Fibroblast of lung (primary cell): ENCODE data around the gene FAM81B. TPM values are rescaled to one million over a fixed set of nuclear protein-coding genes. Genes with fewer than 3 reads are reported as not detected.

ENCODE experiments used
- DNase-seq, 2 donors: peaks; one replicate each; pipeline versions ENCODE4 v3.0.0 to v3.0.0-alpha.2; 2010; ENCODE audit warnings: low read depth in 2 of 2
- H2AFZ ChIP-seq: 2 replicates; pipeline ENCODE4 v1.5.1; 2012; ENCODE audit warnings: low read length, control low read depth, inconsistent platforms
- H3K27ac ChIP-seq: 2 replicates; pipeline ENCODE4 v1.5.1; 2011; ENCODE audit warnings: low read length, control low read depth; ENCODE audit not compliant: insufficient read depth
- H3K27me3 ChIP-seq: 2 replicates; pipeline ENCODE4 v1.5.1; 2011; ENCODE audit warnings: mild to moderate bottlenecking, low read length; ENCODE audit not compliant: control insufficient read depth, insufficient read depth
- H3K36me3 ChIP-seq: 2 replicates; pipeline ENCODE4 v1.5.1; 2011; ENCODE audit warnings: low read length; ENCODE audit not compliant: control insufficient read depth, insufficient read depth
- H3K4me1 ChIP-seq: 2 replicates; pipeline ENCODE4 v1.5.1; 2011; ENCODE audit warnings: low read length; ENCODE audit not compliant: control insufficient read depth, insufficient read depth; ENCODE audit errors: extremely low read depth
- H3K4me2 ChIP-seq: 2 replicates; pipeline ENCODE4 v1.5.1; 2011; ENCODE audit warnings: low read length, control low read depth; ENCODE audit not compliant: insufficient read depth; ENCODE audit errors: extremely low read depth
- H3K4me3 ChIP-seq, 4 experiments: fragments of 200-600 bp in 1 of 4; sonication (generic) in 1 of 4; replicated peaks in 1 of 4; 2 replicates each; pipeline ENCODE4 v1.5.1; 2011 to 2016; ENCODE audit warnings: low read length in 4 of 4, low read depth in 3 of 4, mild to moderate bottlenecking in 3 of 4, control low read depth in 2 of 4, inconsistent platforms in 1 of 4, mixed read lengths in 1 of 4; ENCODE audit not compliant: insufficient read depth in 1 of 4; ENCODE audit errors: control extremely low read depth in 1 of 4
- H3K79me2 ChIP-seq: 2 replicates; pipeline ENCODE4 v1.5.1; 2012; ENCODE audit warnings: mild to moderate bottlenecking, low read length, inconsistent platforms; ENCODE audit not compliant: control insufficient read depth, insufficient read depth
- H3K9ac ChIP-seq: 2 replicates; pipeline ENCODE4 v1.5.1; 2011; ENCODE audit warnings: mild to moderate bottlenecking, low read length, control low read depth; ENCODE audit not compliant: insufficient read depth
- H3K9me3 ChIP-seq: 2 replicates; pipeline ENCODE4 v1.5.1; 2012; ENCODE audit warnings: low read depth, low read length; ENCODE audit not compliant: control insufficient read depth, insufficient read depth
- H4K20me1 ChIP-seq: 2 replicates; pipeline ENCODE4 v1.5.1; 2011; ENCODE audit warnings: low read length; ENCODE audit not compliant: control insufficient read depth, insufficient read depth; ENCODE audit errors: extremely low read depth
- CTCF ChIP-seq, 2 donors: IDR thresholded peaks in 1 of 2; conservative IDR thresholded peaks in 1 of 2; 1 replicate in 1 of 2; 2 replicates in 1 of 2; pipeline ENCODE4 v1.5.1; 2011 to 2012; ENCODE audit warnings: low read length in 2 of 2, control low read depth in 1 of 2, inconsistent platforms in 1 of 2, low read depth in 1 of 2, mild to moderate bottlenecking in 1 of 2
- EZH2 ChIP-seq: IDR thresholded peaks from 2 replicates; pipeline ENCODE4 v1.5.1; 2012; ENCODE audit warnings: low read length, control low read depth, mild to moderate bottlenecking; ENCODE audit errors: missing control alignments
- polyA plus RNA-seq, 2 donors: library from polyadenylated mRNA; depleted of rRNA in 1 of 2; stranded (reverse) in 1 of 2; unstranded in 1 of 2; fragments of >200 nt; gene quantifications; 2 replicates each; pipeline ENCODE4 v1.2.1, GENCODE V29; 2011 to 2012; ENCODE audit warnings: missing spikeins in 1 of 2
- total RNA-seq: library from RNA; depleted of rRNA; stranded (reverse); fragments of >200 nt; gene quantifications from 2 replicates; pipeline ENCODE4 v1.2.1, GENCODE V29; 2014

Gene FAM81B
- total and polyA plus RNA-seq, 2 donors (not counting 1 experiment from before 2014, with no cell fraction given), result not detected

DNA sequence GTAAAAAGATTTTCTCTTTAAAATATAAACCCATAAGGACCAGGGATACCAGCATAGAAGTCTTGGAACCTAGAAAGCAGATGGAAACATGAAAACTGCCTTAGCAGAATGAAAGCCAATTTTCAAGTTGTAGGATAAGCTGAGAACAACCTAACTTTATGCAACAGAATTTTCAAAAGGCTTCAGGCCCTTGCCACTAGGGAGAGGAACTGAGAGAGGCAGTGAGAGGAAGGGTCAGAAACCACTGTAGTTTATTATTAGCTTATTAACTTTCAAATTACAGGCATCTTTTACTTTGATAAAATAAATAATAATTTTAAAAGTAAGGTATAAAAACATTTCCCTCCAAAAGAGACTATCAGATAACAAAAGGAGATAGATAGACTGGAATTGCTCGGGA lies 33.4 kb downstream of the FAM81B start:
- H3K9ac ChIP-seq, result no peak overlapping the region
- DNase-seq, result no peak
- H3K4me2 ChIP-seq, result no peak overlapping the region
- no peak overlapping the region for H2AFZ ChIP-seq
- no peaks in the 10 kb centered on the region for H3K79me2 ChIP-seq
- no peaks in the 10 kb centered on the region for H4K20me1 ChIP-seq
- no peak overlapping the region for H3K4me3 ChIP-seq
- no peaks in the 10 kb centered on the region for H3K9me3 ChIP-seq
- no peaks in the 10 kb centered on the region for H3K4me1 ChIP-seq
- TF ChIP-seq EZH2, result no peak
- no peak overlapping the region for H3K27ac ChIP-seq
- no peaks in the 10 kb centered on the region for H3K36me3 ChIP-seq
- no peaks in the 10 kb centered on the region for H3K27me3 ChIP-seq

GRCh38 chr5:95426227-95426626 lies 35.1 kb downstream of the FAM81B start:
- Histone ChIP-seq H3K36me3 (no peaks in the 10 kb centered on the region), H2AFZ (no peak overlapping the region), H3K4me1 (no peaks in the 10 kb centered on the region), H3K27ac (no peak overlapping the region), H3K9ac (no peak overlapping the region), H3K4me2 (no peak overlapping the region), H3K4me3 (no peak overlapping the region), H4K20me1 (no peaks in the 10 kb centered on the region), H3K79me2 (no peaks in the 10 kb centered on the region), H3K9me3 (no peaks in the 10 kb centered on the region), H3K27me3 (no peaks in the 10 kb centered on the region)
- DNase-seq, result no peak
- TF ChIP-seq CTCF (conservative IDR thresholded peaks at IDR 0.05 in 1 of 2, IDR thresholded peaks at IDR 0.05 in 1 of 2; ENCODE audit: low read depth in 1 of 2, low read length in 2 of 2), result no peak
- no peak for TF ChIP-seq EZH2

DNA sequence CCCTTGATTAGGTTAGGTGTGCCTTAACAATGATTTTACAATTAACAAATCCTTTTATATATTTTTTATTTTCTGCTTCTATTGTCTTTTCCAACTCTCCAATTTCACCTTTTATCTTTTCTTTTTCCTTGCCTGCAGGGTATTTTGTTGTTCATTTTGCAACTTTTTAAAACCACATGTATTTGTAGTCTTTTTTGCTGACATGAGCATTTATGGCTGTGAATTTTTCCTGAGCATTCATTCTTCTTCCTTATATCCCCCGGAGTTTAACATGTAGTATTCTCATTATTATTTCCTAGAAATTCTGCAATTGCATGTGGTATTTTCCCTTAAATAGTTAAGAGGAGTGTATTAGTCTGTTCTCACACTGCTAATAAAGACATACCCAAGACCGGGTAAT lies 41.6 kb downstream of the FAM81B start:
- H4K20me1 ChIP-seq, result no peaks in the 10 kb centered on the region
- H3K27ac ChIP-seq, result no peak overlapping the region
- H3K27me3 ChIP-seq, result no peaks in the 10 kb centered on the region
- no peak overlapping the region for H3K4me2 ChIP-seq
- H2AFZ ChIP-seq, result no peak overlapping the region
- no peaks in the 10 kb centered on the region for H3K79me2 ChIP-seq
- H3K9ac ChIP-seq, result no peak overlapping the region
- TF ChIP-seq EZH2, result no peak
- no peak for TF ChIP-seq CTCF (conservative IDR thresholded peaks at IDR 0.05 in 1 of 2, IDR thresholded peaks at IDR 0.05 in 1 of 2; ENCODE audit: low read depth in 1 of 2, low read length in 2 of 2)
- no peaks in the 10 kb centered on the region for H3K36me3 ChIP-seq
- no peak for DNase-seq
- H3K9me3 ChIP-seq, result no peaks in the 10 kb centered on the region
- no peaks in the 10 kb centered on the region for H3K4me1 ChIP-seq
- no peak overlapping the region for H3K4me3 ChIP-seq
